IMR-90 (cell line): Measurements from ENCODE around the gene ITPR3. TPM values are rescaled to one million over a fixed set of nuclear protein-coding genes. Genes with fewer than 3 reads are reported as not detected.

Source experiments
- MXI1 ChIP-seq: IDR thresholded peaks from 2 replicates; pipeline ENCODE4 v1.6.1; 2012; ENCODE audit warnings: low read depth, mild to moderate bottlenecking, low read length, moderate library complexity, borderline replicate concordance
- RFX5 ChIP-seq: IDR thresholded peaks from 2 replicates; pipeline ENCODE4 v1.8.0; 2012; ENCODE audit warnings: low read depth, mild to moderate bottlenecking, low read length, moderate library complexity
- polyA plus RNA-seq, 3 experiments: library from polyadenylated mRNA; depleted of rRNA; stranded (reverse); fragments of >200 nt; gene quantifications; 2 replicates each; pipeline ENCODE4 v1.2.3, GENCODE V29; 2012; ENCODE audit warnings: low replicate concordance in 1 of 3
- total RNA-seq: library from RNA; depleted of rRNA; stranded (reverse); fragments of >200 nt; gene quantifications from 2 replicates; pipeline ENCODE4 v1.2.3, GENCODE V29; 2012
- TF ChIP-seq, protein P1 (sequence below): fragments of 150-350 bp; IDR thresholded peaks from 2 replicates; pipeline ENCODE4 v1.6.1; 2017; ENCODE audit warnings: mild to moderate bottlenecking, antibody characterized with exemption, low read length, low read depth

ITPR3 gene
- total and polyA plus RNA-seq, 2 of the 4 experiments (the other 2 are of a cell fraction), result 1.6 to 3.7 TPM

DNA sequence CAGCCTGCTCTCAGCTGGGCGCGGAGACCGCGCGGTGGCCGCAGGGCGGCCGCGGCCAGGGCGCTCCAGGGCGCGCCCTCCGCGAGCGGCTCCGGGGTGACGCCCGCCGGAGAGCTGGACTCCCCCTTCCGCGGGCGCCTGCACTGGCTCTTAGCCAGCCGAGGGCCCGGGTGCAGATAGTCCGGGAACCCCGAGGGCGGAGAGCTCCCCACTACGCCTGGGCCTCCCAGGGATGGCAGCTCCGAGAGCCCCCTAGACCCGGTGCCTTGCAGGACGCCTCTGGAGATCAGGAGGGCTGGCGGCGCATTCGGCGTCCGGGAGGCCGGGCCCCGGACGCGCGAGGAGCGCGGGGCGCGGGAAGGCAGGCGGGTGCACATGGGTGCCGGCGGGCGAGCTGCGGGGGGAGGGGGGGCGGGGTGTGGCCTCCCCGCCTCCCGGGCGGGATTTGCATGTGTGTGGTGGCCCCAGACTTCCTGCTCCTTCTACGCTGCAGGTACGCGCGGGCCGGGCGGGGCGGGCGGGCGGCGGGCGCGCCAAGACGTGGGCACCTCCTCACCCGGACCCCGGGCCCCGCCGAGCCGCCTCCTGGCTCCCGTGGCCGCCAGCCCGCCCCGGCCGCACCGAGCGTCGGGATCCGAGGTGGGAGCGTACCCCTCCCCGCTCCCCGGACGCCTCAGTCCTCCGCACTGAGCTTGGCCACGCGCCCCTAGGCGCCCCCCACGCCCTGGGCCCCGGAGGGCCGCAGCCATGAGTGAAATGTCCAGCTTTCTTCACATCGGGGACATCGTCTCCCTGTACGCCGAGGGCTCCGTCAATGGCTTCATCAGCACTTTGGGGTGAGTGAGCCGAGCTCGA is at the start of gene ITPR3 (continued):
- TF ChIP-seq MXI1 (no peak), RFX5 (no peak)
- TF ChIP-seq, protein P1, sequence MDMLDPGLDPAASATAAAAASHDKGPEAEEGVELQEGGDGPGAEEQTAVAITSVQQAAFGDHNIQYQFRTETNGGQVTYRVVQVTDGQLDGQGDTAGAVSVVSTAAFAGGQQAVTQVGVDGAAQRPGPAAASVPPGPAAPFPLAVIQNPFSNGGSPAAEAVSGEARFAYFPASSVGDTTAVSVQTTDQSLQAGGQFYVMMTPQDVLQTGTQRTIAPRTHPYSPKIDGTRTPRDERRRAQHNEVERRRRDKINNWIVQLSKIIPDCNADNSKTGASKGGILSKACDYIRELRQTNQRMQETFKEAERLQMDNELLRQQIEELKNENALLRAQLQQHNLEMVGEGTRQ, result no peak
